Osteoblast (primary cell): ENCODE data around the gene MCRIP2. TPM values are rescaled to one million over a fixed set of nuclear protein-coding genes. Genes with fewer than 3 reads are reported as not detected.

ENCODE experiments used
- DNase-seq: peaks from one replicate; pipeline ENCODE4 v3.0.0; 2011; ENCODE audit warnings: low spot score, mixed read lengths; ENCODE audit not compliant: insufficient read length; ENCODE audit errors: missing footprints
- H2AFZ ChIP-seq: 2 replicates; pipeline ENCODE4 v1.6.0; 2011; ENCODE audit warnings: mild to moderate bottlenecking, low read length
- H3K27ac ChIP-seq: 2 replicates; pipeline ENCODE4 v1.5.1; 2011; ENCODE audit warnings: mild to moderate bottlenecking, low read depth, low read length, moderate library complexity
- H3K27me3 ChIP-seq: 2 replicates; pipeline ENCODE4 v1.6.0; 2012; ENCODE audit warnings: mild to moderate bottlenecking, control low read depth, inconsistent platforms, low read length, moderate library complexity; ENCODE audit not compliant: insufficient read depth
- H3K36me3 ChIP-seq: 2 replicates; pipeline ENCODE4 v1.5.1; 2011; ENCODE audit warnings: mild to moderate bottlenecking, low read length, control low read depth, moderate library complexity; ENCODE audit not compliant: insufficient read depth
- H3K4me1 ChIP-seq: 2 replicates; pipeline ENCODE4 v1.5.1; 2011; ENCODE audit warnings: mild to moderate bottlenecking, low read length, control low read depth, moderate library complexity; ENCODE audit not compliant: insufficient read depth
- H3K4me2 ChIP-seq: 2 replicates; pipeline ENCODE4 v1.6.0; 2011; ENCODE audit warnings: mild to moderate bottlenecking, low read length; ENCODE audit not compliant: insufficient read depth
- H3K4me3 ChIP-seq: fragments of 200-600 bp; sonication (generic); 3 replicates; pipeline ENCODE4 v1.5.1; 2012; ENCODE audit warnings: mild to moderate bottlenecking, low read length, inconsistent platforms; ENCODE audit not compliant: insufficient read depth
- H3K79me2 ChIP-seq: 2 replicates; pipeline ENCODE4 v1.6.0; 2012; ENCODE audit warnings: mild to moderate bottlenecking, low read length, control low read depth, inconsistent platforms; ENCODE audit not compliant: insufficient read depth
- H3K9me3 ChIP-seq: 2 replicates; pipeline ENCODE4 v1.5.1; 2011; ENCODE audit warnings: low read depth, low read length, control low read depth
- H4K20me1 ChIP-seq: 2 replicates; pipeline ENCODE4 v1.6.0; 2012; ENCODE audit warnings: mild to moderate bottlenecking, low read length, control low read depth; ENCODE audit not compliant: insufficient read depth
- total RNA-seq: library from RNA; depleted of rRNA; stranded (reverse); fragments of >200 nt; gene quantifications from 2 replicates; pipeline ENCODE4 v1.2.3, GENCODE V29; 2012
- TF ChIP-seq, protein P1 (sequence below): IDR thresholded peaks from 2 replicates; pipeline ENCODE4 v1.5.1; 2011; ENCODE audit warnings: mild to moderate bottlenecking, low read depth, low read length, moderate library complexity; ENCODE audit errors: extremely low read depth

MCRIP2 gene
- total RNA-seq, 1 donor: 20.3 TPM

DNA sequence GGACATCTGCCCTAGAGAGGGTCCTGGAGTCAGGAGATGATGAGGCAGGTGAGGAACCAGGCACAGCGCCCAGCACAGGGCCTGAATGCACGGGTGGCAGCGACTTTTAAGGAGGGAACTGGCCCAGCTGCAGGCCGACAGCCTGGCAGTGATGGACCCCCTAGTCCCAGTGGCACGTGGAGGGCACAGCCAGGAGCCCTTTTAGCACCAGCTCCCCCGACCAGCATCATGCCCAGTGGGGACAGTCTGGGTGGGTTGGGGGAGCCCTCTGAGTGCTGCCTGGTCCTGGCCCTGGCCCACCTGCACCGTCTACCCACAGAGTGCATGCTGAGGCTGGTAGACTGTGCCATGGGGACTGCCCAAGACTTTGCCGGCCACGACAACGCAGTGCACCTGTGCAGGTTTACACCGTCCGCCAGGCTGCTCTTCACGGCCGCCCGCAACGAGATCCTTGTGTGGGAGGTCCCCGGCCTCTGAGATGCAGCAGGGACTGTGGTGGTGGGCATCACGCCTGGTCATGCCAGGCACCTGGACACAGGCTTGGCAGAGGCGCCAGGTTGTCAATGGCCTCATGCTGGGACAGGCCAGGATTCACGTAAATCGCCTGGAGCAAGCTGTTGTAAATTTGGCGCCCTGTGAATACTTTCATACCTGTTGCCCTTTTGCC lies 25.6 kb downstream of the MCRIP2 start:
- no peak overlapping the region for H3K4me2 ChIP-seq
- peaks cover 35% of the 10 kb centered on the region for H3K79me2 ChIP-seq
- no peaks in the 10 kb centered on the region for H3K27me3 ChIP-seq
- no peak for DNase-seq
- H3K36me3 ChIP-seq: peaks cover 24% of the 10 kb centered on the region
- TF ChIP-seq, protein P1, sequence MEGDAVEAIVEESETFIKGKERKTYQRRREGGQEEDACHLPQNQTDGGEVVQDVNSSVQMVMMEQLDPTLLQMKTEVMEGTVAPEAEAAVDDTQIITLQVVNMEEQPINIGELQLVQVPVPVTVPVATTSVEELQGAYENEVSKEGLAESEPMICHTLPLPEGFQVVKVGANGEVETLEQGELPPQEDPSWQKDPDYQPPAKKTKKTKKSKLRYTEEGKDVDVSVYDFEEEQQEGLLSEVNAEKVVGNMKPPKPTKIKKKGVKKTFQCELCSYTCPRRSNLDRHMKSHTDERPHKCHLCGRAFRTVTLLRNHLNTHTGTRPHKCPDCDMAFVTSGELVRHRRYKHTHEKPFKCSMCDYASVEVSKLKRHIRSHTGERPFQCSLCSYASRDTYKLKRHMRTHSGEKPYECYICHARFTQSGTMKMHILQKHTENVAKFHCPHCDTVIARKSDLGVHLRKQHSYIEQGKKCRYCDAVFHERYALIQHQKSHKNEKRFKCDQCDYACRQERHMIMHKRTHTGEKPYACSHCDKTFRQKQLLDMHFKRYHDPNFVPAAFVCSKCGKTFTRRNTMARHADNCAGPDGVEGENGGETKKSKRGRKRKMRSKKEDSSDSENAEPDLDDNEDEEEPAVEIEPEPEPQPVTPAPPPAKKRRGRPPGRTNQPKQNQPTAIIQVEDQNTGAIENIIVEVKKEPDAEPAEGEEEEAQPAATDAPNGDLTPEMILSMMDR: no peak
- no peaks in the 10 kb centered on the region for H3K9me3 ChIP-seq
- peaks cover 21% of the 10 kb centered on the region for H4K20me1 ChIP-seq
- peaks cover 10% of the 10 kb centered on the region for H3K4me1 ChIP-seq
- peak overlapping the region; percentile 37 for H3K27ac ChIP-seq
- peak overlapping the region; percentile 94 for H2AFZ ChIP-seq
- peak overlapping the region; percentile 93 for H3K4me3 ChIP-seq

DNA sequence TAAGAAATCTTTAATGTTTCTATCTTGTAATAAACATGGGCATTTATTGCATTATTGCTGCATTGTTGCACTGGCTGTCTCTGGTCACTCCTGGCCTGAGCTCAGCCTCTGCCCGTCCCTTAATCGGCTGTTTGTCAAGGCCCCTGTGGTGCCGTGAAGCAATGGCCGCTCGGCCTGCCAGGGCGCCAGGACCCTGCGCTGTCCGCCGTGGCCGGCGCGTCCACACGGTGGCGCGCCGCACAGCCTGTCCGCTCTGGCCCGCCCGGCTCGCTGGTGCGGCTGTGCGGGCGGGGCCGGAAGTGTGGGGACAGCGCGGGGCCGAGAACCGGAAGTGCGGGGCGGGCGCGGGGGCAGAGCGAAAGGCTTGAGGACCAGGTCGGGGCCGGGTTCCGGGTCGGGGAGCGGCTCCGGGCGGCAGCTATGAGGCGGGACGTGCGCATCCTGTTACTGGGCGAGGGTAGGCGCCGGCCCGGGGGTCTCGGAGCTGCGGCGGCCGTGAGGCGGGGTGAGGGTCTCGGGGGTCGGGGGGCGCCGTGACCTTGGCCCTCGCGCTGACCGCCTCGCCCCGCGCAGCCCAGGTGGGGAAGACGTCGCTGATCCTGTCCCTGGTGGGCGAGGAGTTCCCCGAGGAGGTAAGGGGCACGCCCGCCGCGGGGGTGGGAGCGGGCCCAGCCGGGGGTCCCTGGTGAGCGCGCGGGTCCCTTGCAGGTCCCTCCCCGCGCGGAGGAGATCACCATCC lies 26.3 kb downstream of the MCRIP2 start, which contains the start of gene RHOT2:
TSS of gene RHOT2 (plus strand) at position 353 of the 739 bp plus-strand sequence. CDS start at position 421, 68 bp downstream.
- peak; percentile 100 for DNase-seq
- Histone ChIP-seq H4K20me1 (peaks cover 26% of the 10 kb centered on the region), H3K27me3 (no peaks in the 10 kb centered on the region), H3K79me2 (peaks cover 35% of the 10 kb centered on the region), H2AFZ (peak within 1 kb of the TSS; percentile 94), H3K9me3 (no peaks in the 10 kb centered on the region), H3K4me1 (peaks cover 10% of the 10 kb centered on the region), H3K4me3 (peak within 1 kb of the TSS; percentile 93), H3K4me2 (peak within 1 kb of the TSS; percentile 84), H3K36me3 (peaks cover 31% of the 10 kb centered on the region), H3K27ac (peak within 1 kb of the TSS; percentile 58)
- TF ChIP-seq, protein P1: peak; percentile 75

- TF ChIP-seq, protein P1: no peak
- Histone ChIP-seq H3K27ac (peak overlapping the region; percentile 58), H4K20me1 (peaks cover 29% of the 10 kb centered on the region), H3K4me2 (peak overlapping the region; percentile 84), H3K9me3 (no peaks in the 10 kb centered on the region), H3K79me2 (peaks cover 35% of the 10 kb centered on the region), H3K36me3 (peaks cover 37% of the 10 kb centered on the region), H2AFZ (no peak overlapping the region), H3K27me3 (no peaks in the 10 kb centered on the region), H3K4me3 (peak overlapping the region; percentile 93), H3K4me1 (peaks cover 10% of the 10 kb centered on the region)
- DNase-seq: no peak
Observed at GRCh38 chr16:668519-669171, 27.0 kb downstream of the MCRIP2 start.

GRCh38 chr16:669666-670065 lies 28.0 kb downstream of the MCRIP2 start:
- Histone ChIP-seq H4K20me1 (peaks cover 38% of the 10 kb centered on the region), H2AFZ (no peak overlapping the region), H3K4me1 (peaks cover 10% of the 10 kb centered on the region), H3K9me3 (no peaks in the 10 kb centered on the region), H3K27ac (no peak overlapping the region), H3K27me3 (no peaks in the 10 kb centered on the region), H3K36me3 (peaks cover 41% of the 10 kb centered on the region), H3K79me2 (peaks cover 35% of the 10 kb centered on the region), H3K4me3 (no peak overlapping the region), H3K4me2 (peak overlapping the region; percentile 84)
- TF ChIP-seq, protein P1: no peak
- no peak for DNase-seq
